IPS-NIHi11 (cell line): ENCODE measurements around the gene ZNF17.

Source experiments
- DNase-seq: peaks from one replicate; pipeline ENCODE4 v3.0.0; 2012; ENCODE audit warnings: mixed read lengths, low spot score

ZNF17 gene

GRCh38 chr19:57434386-57435061 lies 23.6 kb downstream of the ZNF17 start:
- DNase-seq: peak; percentile 18

DNA sequence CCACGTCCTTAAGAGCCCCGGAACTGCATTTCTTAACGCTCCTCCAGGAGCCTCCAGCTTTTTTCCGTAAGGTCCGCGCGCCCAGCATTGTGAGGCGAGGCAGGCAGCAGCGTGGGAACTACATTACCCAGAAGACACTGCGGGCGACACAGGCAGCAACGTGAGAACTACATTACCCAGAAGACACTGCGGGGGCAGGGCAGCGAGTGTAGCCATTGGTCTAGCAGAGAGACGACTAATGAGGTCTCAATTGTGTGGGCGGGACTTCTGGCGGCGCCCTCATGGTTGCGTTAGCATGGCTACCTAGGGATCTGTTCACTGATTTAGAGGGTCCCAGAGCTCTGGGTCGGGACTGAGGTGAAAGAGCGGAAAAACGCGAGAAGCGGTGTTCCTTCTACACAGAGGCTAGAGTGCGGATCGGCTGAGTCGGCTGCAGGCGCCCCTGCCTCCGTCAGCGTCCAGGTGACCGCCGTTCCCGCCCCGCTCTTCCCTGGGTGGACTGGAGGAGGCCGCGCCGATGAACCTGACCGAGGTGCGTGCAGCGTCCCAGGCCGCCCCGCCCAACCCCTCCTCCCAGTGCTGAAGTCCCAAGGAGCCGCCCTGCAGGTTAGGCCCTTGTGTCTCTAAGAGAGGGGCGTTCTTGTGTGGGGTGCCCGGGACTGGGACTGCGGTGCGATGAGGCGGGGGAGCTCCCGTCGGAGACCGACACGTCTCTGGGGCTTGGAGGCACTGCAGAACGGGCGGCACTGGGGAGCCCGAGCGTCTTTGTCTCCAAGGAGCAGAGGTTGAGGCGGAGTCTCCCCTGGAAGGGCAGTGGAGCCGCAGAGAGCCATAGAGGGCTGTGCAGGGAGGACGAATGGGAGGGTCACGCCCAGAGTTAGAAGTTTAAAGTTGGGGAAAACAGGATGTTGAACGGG lies 24.4 kb downstream of the ZNF17 start, which contains the start of gene ZNF749:
ZNF749 (plus strand) TSS at position 264 of the 917 bp plus-strand sequence; CDS start at position 518, 254 bp downstream.
- peak; percentile 98 for DNase-seq

DNA sequence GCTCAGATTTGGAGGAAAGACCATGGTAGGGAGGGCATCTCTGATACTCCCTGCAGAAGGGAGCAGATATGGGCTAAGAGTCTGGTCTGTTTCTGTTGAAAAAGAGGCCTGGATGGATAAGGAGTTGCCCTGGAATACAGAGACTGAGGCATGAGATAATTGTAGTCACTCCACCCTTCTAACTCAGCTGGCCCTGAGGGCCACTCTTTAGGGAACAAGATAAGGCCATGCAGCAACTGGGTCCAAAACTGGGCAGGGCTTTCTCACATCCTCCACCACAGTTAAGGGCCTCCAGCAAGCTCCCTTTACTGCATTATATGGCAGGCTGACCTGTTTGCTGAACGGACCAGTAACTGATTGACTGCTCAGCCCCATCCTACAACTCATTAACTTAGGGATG lies 25.5 kb downstream of the ZNF17 start:
- no peak for DNase-seq

GRCh38 chr19:57437931-57438330 lies 27.0 kb downstream of the ZNF17 start:
- DNase-seq: no peak

- DNase-seq: no peak
These were observed 28.0 kb downstream of the ZNF17 start for GRCh38 chr19:57438925-57439324.

- DNase-seq: no peak
These were observed 31.2 kb downstream of the ZNF17 start for GRCh38 chr19:57441979-57442752.

DNA sequence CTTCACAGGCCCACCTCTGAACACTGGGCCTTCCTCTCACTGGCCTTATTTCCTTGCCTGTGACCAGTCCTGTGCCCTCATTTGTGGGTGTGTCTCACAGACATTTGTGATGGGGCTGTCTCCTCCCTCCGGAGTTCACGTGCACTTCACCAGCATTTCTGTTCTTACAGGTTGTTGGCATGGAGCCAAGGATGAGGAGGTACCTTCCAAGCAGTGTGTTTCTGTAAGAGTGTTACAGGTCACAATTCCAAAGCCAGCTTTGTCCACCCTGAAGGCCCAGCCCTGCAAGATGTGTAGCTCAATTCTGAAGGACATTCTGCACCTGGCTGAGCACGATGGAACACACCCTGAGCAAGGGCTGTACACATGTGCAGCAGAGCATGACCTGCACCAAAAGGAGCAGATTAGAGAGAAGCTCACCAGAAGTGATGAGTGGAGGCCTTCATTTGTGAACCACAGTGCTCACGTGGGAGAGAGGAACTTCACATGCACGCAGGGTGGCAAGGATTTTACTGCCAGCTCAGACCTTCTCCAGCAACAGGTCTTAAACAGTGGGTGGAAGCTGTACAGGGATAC lies 32.2 kb downstream of the ZNF17 start:
- no peak for DNase-seq

DNA sequence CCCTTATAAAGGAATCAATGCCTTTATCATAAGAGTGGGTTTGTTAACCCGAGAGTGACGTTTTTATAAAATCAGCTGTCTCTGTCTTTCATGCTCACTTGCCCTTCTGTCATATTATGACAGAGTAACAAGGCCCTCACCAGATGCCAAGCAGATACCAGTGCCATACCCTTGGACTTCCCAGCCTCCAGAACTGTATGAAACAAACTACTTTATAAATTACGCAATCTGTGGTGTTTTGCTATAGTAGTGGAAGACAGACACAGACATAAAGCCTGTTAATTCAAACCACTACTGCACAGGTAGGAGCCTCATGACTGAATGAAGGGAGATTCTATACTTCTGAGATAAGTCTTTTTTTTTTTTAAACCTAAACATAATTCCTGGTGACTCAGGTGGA lies 41.3 kb downstream of the ZNF17 start:
- DNase-seq: no peak

DNA sequence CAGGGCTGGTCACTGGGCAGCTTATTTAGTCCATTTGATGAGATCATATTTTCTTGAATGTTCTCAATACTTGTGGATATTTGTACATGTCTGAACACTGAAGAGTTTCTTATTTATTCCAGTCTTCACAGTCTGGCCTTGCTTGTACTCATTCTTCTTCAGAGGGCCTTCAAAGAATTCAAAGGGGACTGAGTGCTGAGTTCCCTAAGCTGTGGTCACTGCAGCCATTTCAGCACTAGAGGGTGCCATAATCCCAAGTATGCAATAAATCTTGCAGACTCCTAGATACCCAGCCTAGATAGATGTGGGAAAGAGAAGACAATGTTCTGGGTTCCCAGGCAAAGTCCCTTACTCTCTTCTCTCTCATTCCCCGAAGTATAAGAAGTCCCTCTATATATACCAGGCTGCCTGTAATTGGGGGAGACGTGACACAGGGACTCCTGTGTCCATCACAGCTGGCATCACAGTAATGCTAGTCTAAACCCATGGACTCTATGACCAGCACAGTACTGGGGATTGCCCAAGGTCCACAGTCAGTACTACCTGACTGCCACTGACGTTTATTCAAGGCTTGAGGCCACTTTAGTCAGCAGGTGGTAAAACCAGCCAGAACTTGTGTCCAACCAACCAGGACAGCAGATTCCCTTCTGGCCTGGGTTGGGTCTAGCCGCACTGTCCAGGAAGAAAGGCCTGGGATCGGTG lies 54.9 kb downstream of the ZNF17 start:
- peak; percentile 31 for DNase-seq

GRCh38 chr19:57466489-57466888 lies 55.5 kb downstream of the ZNF17 start:
- DNase-seq: no peak
